Measurements from ENCODE around the gene TRAPPC3L.
"Not testable (repeated sequence)": the region's sequence is repeated elsewhere in the genome, so short reads cannot be mapped to it uniquely, and the experiment has no call there.

The TRAPPC3L gene

GRCh38 chr6:116513224-116513875 is 32.1 kb downstream of the TRAPPC3L start:
- DNase-seq (ENCODE audit: low read depth) = no peak

DNA sequence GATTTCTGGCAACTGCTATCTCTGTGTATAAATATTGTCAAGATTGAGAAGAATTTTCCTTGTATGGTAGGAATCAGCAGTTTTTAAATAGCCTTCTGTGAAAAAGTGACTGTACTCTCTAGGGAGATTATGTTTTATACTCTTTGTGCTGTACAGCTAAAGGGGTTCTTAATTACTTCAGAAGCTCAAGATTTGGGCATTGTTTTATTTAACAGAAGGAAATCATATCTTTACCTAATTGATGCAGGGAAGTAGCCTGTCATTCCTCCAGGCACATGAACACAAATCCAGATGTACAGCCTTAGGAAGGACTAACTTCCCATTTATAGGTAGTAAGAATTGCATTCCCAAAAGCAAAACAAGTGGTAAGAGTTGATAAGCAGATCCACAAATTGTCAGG is 32.8 kb downstream of the TRAPPC3L start:
- DNase-seq (ENCODE audit: low read depth) = no peak

DNA sequence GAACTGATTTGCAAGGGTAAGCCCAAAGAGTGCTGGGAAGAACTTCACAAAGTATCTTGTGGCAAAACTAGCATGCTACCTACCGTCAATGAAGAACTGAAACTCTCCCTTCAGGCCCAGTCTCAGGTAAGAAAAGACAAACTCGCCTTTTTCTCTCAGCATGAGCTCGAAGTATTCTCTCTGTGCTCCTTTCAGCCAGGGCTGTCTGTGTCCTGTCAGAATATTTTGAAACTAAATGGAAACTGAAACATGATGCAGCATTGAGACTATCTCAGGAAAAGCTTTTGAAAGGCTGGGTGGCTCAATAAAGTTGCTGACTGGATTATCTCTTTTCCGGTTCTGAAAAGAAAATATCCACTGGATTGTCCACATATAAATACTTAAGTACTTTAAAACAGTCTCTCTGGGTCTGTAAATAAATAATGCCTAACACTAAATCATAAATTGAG is 33.3 kb downstream of the TRAPPC3L start:
- no peak for DNase-seq (ENCODE audit: low read depth)

- no peak for DNase-seq (ENCODE audit: low read depth)
Observed at GRCh38 chr6:116511424-116512110, 33.9 kb downstream of the TRAPPC3L start, which contains the start of gene CALHM5. TSS of gene CALHM5 (plus strand) at chr6:116511639. CDS start at chr6:116511697, 58 bp downstream.

DNA sequence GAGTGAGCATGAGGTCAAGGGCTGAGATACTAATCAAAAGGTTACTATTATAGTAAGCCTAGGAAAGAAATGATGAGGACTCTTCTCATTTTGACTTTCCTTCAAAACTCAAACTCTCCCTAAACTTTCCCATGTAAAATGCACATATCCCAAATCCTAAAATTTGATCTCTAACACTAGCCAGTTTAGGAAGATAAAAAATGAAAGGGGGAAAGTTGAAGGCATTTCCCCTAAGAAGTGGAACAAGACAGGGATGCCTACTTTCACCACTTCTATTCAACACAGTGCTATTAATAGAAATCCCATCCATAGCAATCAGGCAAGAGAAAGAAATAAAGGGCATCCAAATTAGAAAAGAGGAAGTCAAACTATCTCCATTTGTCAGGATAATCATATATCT is 37.0 kb downstream of the TRAPPC3L start:
- DNase-seq (ENCODE audit: low read depth) = no peak

GRCh38 chr6:116507324-116507723 is 38.2 kb downstream of the TRAPPC3L start:
- DNase-seq (ENCODE audit: low read depth) = no peak

GRCh38 chr6:116500969-116501433 is 44.5 kb downstream of the TRAPPC3L start:
- DNase-seq (ENCODE audit: low read depth) = no peak

DNA sequence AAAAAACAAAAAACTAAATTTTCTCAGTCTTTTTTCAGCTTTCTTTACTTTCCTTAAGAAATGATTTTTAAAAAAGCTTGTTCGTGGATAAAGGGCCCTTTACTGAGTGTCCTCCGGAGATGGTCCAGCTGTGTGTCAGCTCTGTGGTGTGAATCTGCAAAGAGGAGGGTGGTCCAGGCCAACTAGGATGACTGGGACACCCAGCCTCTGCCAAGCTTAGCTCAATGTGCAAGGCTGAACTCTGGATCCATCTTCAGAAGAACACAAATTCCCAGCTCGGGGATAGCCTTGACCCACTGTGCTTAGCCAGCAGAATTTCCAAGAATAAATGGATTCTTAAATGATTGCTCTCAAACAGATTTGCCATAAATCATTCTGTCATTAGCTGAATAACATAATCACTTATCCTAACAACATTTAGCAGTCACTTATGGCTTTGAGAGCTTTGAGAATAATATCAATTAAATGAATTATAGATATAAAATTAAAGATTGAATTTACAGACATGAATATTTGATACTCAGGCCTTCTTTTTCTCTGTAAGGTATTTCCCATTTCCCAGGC is 48.3 kb downstream of the TRAPPC3L start:
- no peak for DNase-seq (ENCODE audit: low read depth)

DNA sequence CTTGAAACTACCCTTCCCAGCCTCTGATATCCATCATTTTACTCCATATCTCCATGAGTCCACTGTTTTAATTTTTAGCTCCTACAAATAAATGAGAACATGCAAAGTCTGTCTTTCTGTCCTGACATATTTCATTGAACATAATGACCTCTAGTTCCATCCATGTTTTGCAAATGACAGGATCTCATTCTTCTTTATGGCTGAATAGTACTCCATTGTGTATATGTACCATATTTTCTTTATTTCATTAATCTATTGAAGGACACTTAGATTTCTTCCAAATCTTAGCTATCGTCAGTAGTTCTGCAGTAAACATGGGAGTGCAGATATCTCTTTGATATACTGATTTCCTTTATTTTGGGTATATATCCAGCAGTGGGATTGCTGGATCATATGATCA is 50.3 kb downstream of the TRAPPC3L start:
- DNase-seq (ENCODE audit: low read depth) = not testable (repeated sequence)

DNA sequence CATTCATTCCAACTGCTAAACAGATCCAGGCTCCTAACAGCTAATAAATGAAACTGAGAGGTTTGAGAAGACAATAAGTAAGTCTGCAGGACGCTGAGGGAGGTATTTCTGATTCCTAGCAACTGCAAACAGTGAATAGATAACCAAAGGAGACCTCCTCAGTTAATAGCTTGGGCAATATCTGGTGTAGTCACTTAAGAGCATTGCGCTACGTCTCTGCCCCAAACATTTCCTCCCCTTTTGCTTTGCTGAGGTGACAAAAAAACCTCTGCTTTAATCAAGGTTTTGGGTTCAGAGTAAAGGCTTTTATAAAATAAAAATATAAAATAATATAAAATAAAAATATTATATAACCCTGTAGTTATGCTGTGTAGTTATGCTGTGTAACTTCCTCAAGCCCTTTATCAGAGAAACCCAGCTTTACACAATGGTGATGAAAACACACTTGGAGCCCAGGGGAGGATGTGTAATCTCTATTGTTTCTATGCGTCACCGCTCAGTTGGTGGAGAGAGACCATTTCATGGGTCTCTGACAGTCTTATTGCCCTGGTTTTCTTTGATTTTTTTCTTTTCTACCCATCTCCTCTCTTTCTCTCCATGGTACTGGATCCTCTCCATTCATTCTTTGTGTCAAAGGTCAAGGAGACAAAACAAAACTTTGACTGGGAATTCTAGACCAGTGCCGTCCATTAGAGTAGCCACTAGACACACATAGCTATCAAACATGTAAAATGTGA is 53.0 kb downstream of the TRAPPC3L start:
- DNase-seq (ENCODE audit: low read depth) = no peak

- DNase-seq (ENCODE audit: low read depth) = no peak
Observed at GRCh38 chr6:116491610-116492330, 53.7 kb downstream of the TRAPPC3L start.

- DNase-seq (ENCODE audit: low read depth) = no peak
Observed at GRCh38 chr6:116485559-116486184, 59.8 kb downstream of the TRAPPC3L start.

DNA sequence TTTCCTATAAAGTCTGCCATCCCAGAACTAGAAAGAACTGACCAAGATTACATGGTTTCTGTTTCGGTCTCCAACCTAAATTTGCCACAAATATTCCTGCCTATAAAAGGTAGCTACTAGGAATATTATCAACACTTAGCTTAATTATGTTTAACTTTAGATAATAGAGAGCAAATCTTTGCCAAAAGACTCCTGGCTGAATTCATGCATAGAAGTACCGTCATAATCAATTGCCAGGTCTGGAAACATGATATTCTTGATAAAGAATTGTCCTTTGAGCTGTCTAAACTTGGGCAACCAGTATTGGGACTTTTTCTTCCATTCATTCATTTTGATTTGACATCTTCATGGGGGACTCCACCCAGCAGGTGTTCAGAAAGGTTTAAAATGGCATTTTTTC is 61.9 kb downstream of the TRAPPC3L start:
- DNase-seq (ENCODE audit: low read depth) = no peak

GRCh38 chr6:116482780-116483179 is 62.7 kb downstream of the TRAPPC3L start:
- DNase-seq (ENCODE audit: low read depth) = no peak

DNA sequence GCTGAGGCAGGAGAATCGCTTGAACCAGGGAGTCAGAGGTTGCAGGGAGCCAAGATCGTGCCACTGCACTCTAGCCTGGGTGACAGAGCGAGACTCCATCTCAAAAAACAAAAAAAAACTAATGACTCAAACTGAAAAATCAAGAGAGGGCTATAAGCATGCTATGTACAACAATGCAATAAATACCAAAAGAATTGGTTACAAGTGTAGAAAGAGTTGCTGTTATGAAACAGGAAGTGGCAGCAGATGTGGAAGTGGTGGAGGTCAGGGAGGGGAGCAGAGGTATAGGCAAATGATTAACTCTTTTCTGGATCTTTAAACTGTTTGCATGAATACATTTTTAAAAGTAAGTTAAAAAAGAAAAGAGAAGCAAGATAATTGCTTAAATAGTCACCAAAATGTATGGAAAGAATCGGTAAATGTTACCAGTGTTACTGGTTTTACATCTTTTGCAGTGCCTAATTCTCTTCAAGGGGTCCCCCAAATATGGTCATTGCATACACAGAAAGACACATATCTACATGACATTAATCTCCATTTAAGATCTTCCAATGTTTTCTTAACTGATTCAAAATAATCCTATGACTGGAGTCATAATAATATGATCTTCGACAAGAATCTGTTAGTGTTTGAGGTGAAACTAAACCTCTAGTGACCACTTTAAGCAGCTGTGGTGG is 69.3 kb downstream of the TRAPPC3L start:
- no peak for DNase-seq (ENCODE audit: low read depth)

DNA sequence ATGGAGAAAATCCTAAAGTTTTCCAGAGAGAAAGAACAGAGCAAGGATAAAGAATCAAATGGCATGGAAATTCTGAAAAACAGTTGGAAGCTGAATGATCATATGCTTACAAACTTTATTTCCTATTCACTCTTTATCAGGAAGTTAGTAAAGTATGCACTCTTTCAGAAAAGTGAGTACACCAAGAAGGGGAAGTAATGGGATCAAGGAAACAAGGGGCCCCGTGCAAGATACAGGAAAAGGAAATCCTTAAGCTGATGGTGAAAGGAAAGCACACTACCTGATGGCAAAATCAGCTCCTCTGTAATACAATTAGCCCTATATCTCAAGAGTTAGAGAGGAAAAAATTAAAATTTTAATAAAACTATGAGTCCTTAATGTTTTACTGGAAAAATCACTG is 70.3 kb downstream of the TRAPPC3L start:
- DNase-seq (ENCODE audit: low read depth) = no peak

GRCh38 chr6:116472706-116473105 is 72.8 kb downstream of the TRAPPC3L start:
- DNase-seq (ENCODE audit: low read depth) = no peak

DNA sequence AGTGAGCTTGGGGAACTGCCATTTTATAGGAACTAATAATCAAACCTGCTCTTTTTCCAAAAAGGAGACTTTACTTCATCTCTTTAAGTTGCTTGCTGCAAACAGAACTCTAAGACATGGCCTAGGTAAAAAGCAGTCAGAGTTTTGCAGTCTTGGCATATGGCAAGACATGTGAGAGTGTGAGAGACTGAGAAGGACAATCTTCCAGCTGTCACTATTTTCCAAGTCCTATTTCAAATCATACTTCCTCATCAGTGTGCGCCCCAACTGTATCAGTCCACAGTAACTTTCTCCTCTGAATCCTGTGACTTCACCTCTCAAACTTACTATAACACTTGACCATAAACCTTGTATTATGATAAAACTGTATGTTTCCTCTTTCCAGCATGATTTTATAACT is 74.0 kb downstream of the TRAPPC3L start:
- DNase-seq (ENCODE audit: low read depth) = no peak

- DNase-seq (ENCODE audit: low read depth) = no peak
Observed at GRCh38 chr6:116468293-116468692, 77.2 kb downstream of the TRAPPC3L start.

- no peak for DNase-seq (ENCODE audit: low read depth)
Observed at GRCh38 chr6:116467514-116467913, 78.0 kb downstream of the TRAPPC3L start.

DNA sequence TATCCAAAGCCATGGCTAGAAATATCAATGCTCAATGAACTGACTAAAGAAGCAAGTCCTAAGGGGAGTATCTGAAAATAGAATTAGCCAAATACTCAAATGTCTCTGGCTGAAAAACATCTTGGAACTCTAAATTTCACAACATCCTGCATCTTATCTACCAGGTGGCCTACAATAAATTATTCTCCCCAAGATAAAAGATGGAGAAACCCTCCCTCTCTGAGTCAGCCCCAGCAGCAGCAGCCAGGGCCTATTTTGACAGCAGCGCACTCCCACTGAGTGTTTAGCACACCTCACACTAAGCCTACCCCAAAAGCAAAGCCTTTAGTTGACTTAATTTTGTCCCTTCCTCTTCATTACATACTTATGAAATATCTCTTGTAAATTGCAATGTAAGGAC is 78.4 kb downstream of the TRAPPC3L start:
- no peak for DNase-seq (ENCODE audit: low read depth)
